ENCODE data around the gene COL6A6.
A peak's percentile ranks its signal among the peaks of the same experiment; 100 is the strongest.

COL6A6 gene

DNA sequence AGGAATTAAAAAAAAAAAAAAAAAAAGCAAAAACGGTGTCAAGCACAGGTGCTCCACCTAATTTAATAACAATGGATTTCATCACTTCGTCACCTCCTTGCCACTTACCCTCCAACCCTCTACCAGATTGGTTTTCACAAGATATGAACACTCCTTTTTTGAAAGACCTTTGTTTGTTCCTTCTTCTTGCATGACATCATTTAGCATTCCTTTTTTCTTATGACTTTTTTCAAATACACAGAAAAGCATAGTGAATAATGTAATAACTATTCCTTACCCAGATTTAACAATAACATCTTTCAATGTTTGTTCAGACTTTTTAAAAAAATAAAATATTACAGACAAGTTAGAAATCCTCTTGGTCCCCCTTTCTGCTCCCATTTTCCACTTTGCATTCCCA, 16.3 kb downstream of the COL6A6 start:
- Histone ChIP-seq H3K4me3 (ENCODE audit: low read length, poor library complexity, severe bottlenecking) (no peak overlapping the region), H2AFZ (ENCODE audit: low read length) (no peak overlapping the region), H3K9me2 (replicated peaks; ENCODE audit: low read depth, low read length) (no peaks in the 10 kb centered on the region), H3K9ac (ENCODE audit: low read depth, low read length, poor library complexity, severe bottlenecking) (no peak overlapping the region), H3K4me2 (ENCODE audit: low read depth, low read length, poor library complexity, severe bottlenecking) (no peak overlapping the region), H3K27me3 (ENCODE audit: insufficient read depth, low read length, poor library complexity, severe bottlenecking) (no peaks in the 10 kb centered on the region), H3K4me1 (ENCODE audit: insufficient read depth, low read length, poor library complexity, severe bottlenecking) (peaks cover 6% of the 10 kb centered on the region), H4K20me1 (ENCODE audit: insufficient read depth, low read length, poor library complexity, severe bottlenecking) (no peaks in the 10 kb centered on the region), H3K9me3 (ENCODE audit: insufficient read depth, low read depth, low read length) (no peaks in the 10 kb centered on the region), H3K36me3 (ENCODE audit: insufficient read depth, low read length) (no peaks in the 10 kb centered on the region), H3K79me2 (ENCODE audit: insufficient read depth, low read length) (no peaks in the 10 kb centered on the region), H3F3A (ENCODE audit: low read depth) (no peaks in the 10 kb centered on the region)
- TF ChIP-seq EZH2phosphoT487 (IDR thresholded peaks at IDR 0.05; ENCODE audit: borderline replicate concordance): no peak
- TF ChIP-seq, protein P1, sequence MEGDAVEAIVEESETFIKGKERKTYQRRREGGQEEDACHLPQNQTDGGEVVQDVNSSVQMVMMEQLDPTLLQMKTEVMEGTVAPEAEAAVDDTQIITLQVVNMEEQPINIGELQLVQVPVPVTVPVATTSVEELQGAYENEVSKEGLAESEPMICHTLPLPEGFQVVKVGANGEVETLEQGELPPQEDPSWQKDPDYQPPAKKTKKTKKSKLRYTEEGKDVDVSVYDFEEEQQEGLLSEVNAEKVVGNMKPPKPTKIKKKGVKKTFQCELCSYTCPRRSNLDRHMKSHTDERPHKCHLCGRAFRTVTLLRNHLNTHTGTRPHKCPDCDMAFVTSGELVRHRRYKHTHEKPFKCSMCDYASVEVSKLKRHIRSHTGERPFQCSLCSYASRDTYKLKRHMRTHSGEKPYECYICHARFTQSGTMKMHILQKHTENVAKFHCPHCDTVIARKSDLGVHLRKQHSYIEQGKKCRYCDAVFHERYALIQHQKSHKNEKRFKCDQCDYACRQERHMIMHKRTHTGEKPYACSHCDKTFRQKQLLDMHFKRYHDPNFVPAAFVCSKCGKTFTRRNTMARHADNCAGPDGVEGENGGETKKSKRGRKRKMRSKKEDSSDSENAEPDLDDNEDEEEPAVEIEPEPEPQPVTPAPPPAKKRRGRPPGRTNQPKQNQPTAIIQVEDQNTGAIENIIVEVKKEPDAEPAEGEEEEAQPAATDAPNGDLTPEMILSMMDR (conservative IDR thresholded peaks at IDR 0.05; ENCODE audit: low read length): no peak

DNA sequence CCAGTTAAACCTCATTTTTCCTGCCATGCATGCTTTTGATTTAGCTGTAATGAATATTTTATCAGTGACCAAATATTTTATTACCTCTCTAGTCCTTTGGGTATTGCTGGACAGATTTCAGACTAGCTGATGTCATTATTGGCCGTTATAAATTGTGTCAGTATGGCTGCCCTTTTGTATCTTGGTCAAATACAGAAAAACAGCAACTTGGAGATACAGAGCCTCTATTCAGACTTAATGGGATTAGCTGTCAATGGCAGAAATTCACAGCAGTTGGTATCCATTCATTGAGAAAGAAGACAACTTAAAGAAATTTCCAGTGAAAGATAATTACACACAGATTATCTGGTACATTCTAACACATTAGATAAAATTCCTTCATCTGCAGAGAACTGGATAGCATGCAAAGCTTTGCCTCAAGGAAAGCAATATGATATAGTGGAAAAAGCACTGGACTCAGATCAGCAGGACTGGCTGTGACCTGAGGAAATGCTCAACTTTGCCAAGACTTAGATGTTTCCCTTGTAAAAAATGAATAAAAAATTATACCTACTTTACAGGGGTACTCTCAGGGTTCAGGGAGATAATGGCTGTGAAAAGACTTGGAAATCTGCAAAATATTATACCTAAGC, 20.8 kb downstream of the COL6A6 start:
- no peaks in the 10 kb centered on the region for H3K36me3 ChIP-seq (ENCODE audit: insufficient read depth, low read length)
- no peaks in the 10 kb centered on the region for H3K27me3 ChIP-seq (ENCODE audit: insufficient read depth, low read length, poor library complexity, severe bottlenecking)
- H2AFZ ChIP-seq (ENCODE audit: low read length): no peak overlapping the region
- H3K9me3 ChIP-seq (ENCODE audit: insufficient read depth, low read depth, low read length): no peaks in the 10 kb centered on the region
- H3K9ac ChIP-seq (ENCODE audit: low read depth, low read length, poor library complexity, severe bottlenecking): no peak overlapping the region
- no peaks in the 10 kb centered on the region for H3K4me1 ChIP-seq (ENCODE audit: insufficient read depth, low read length, poor library complexity, severe bottlenecking)
- H3K4me2 ChIP-seq (ENCODE audit: low read depth, low read length, poor library complexity, severe bottlenecking): no peak overlapping the region
- no peak for TF ChIP-seq EZH2phosphoT487 (IDR thresholded peaks at IDR 0.05; ENCODE audit: borderline replicate concordance)
- TF ChIP-seq, protein P1 (conservative IDR thresholded peaks at IDR 0.05; ENCODE audit: low read length): no peak
- no peak overlapping the region for H3K4me3 ChIP-seq (ENCODE audit: low read length, poor library complexity, severe bottlenecking)
- H3K9me2 ChIP-seq (replicated peaks; ENCODE audit: low read depth, low read length): no peaks in the 10 kb centered on the region
- no peaks in the 10 kb centered on the region for H4K20me1 ChIP-seq (ENCODE audit: insufficient read depth, low read length, poor library complexity, severe bottlenecking)
- no peaks in the 10 kb centered on the region for H3F3A ChIP-seq (ENCODE audit: low read depth)
- H3K79me2 ChIP-seq (ENCODE audit: insufficient read depth, low read length): no peaks in the 10 kb centered on the region

DNA sequence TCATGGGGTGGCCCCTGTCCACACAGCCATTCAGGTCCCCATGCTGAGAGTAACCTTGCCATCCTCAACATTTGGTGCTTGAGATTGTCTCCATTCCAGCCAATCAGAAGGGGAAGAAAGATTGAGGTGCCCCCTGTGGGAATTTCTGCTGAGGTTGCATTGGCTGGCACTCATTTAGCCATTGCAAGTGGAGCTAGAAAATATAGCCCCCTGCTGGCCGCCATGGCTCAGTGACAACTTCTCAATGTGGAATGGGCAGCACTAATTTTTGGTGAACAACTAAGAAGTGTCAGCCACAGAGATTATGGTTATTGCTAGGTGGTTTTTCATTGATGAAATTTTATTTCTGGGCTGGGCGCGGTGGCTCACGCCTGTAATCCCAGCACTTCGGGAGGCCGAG, 22.0 kb downstream of the COL6A6 start:
- no peaks in the 10 kb centered on the region for H3K27me3 ChIP-seq (ENCODE audit: insufficient read depth, low read length, poor library complexity, severe bottlenecking)
- no peak overlapping the region for H2AFZ ChIP-seq (ENCODE audit: low read length)
- no peaks in the 10 kb centered on the region for H3K4me1 ChIP-seq (ENCODE audit: insufficient read depth, low read length, poor library complexity, severe bottlenecking)
- TF ChIP-seq EZH2phosphoT487 (IDR thresholded peaks at IDR 0.05; ENCODE audit: borderline replicate concordance): no peak
- TF ChIP-seq, protein P1 (conservative IDR thresholded peaks at IDR 0.05; ENCODE audit: low read length): peak; percentile 87
- no peak overlapping the region for H3K9ac ChIP-seq (ENCODE audit: low read depth, low read length, poor library complexity, severe bottlenecking)
- no peaks in the 10 kb centered on the region for H3K36me3 ChIP-seq (ENCODE audit: insufficient read depth, low read length)
- no peaks in the 10 kb centered on the region for H3K79me2 ChIP-seq (ENCODE audit: insufficient read depth, low read length)
- no peak overlapping the region for H3K4me3 ChIP-seq (ENCODE audit: low read length, poor library complexity, severe bottlenecking)
- H3F3A ChIP-seq (ENCODE audit: low read depth): no peaks in the 10 kb centered on the region
- no peaks in the 10 kb centered on the region for H3K9me3 ChIP-seq (ENCODE audit: insufficient read depth, low read depth, low read length)
- no peaks in the 10 kb centered on the region for H3K9me2 ChIP-seq (replicated peaks; ENCODE audit: low read depth, low read length)
- no peaks in the 10 kb centered on the region for H4K20me1 ChIP-seq (ENCODE audit: insufficient read depth, low read length, poor library complexity, severe bottlenecking)
- H3K4me2 ChIP-seq (ENCODE audit: low read depth, low read length, poor library complexity, severe bottlenecking): no peak overlapping the region
